Measurements from ENCODE around the gene SRR.

Gene SRR

GRCh38 chr17:2335726-2336214, 32.0 kb downstream of the SRR start:
- Histone ChIP-seq H3K79me2 (ENCODE audit: insufficient read depth, low read length) (peaks cover 73% of the 10 kb centered on the region), H3K4me2 (ENCODE audit: insufficient read depth, low read length) (peak overlapping the region; percentile 95), H4K20me1 (ENCODE audit: insufficient read depth, low read length) (peaks cover 20% of the 10 kb centered on the region; the same call in 1 of the 2 replicates), H3K4me3 (ENCODE audit: low read depth in 1 of 2, low read length in 2 of 2) (peak overlapping the region; percentile 91 to 94), H3K9me3 (ENCODE audit: insufficient read depth, low read length, severe bottlenecking) (no peaks in the 10 kb centered on the region), H3K9ac (ENCODE audit: low read depth, low read length) (peak overlapping the region; percentile 90), H3K27ac (ENCODE audit: low read length) (peak overlapping the region; percentile 78), H3K27me3 (ENCODE audit: insufficient read depth, low read length, poor library complexity) (no peaks in the 10 kb centered on the region), H3K4me1 (ENCODE audit: insufficient read depth, low read length) (peaks cover 47% of the 10 kb centered on the region), H3K36me3 (ENCODE audit: insufficient read depth, low read length) (peaks cover 51% of the 10 kb centered on the region), H2AFZ (ENCODE audit: low read depth, low read length) (peak overlapping the region; percentile 87)
- TF ChIP-seq EZH2 (IDR thresholded peaks at IDR 0.05; ENCODE audit: borderline replicate concordance, low read depth, low read length, severe bottlenecking) = no peak
- TF ChIP-seq CTCF (IDR thresholded peaks at IDR 0.05; ENCODE audit: borderline replicate concordance, extremely low read depth, low read length, poor library complexity, severe bottlenecking) = no peak
- DNase-seq (no peak), ATAC-seq (ENCODE audit: insufficient read depth, low read depth) (no peak)

GRCh38 chr17:2336215-2336851, 32.6 kb downstream of the SRR start, which contains the start of gene TSR1:
Gene TSR1, minus strand, starts transcription at chr17:2336457. Its CDS starts 30 bp downstream, at chr17:2336427.
- DNase-seq (peak; percentile 95), ATAC-seq (ENCODE audit: insufficient read depth, low read depth) (peak; percentile 89)
- H3K27ac ChIP-seq (ENCODE audit: low read length) = peak within 1 kb of the TSS; percentile 94
- peak within 1 kb of the TSS; percentile 90 for H3K9ac ChIP-seq (ENCODE audit: low read depth, low read length)
- no peaks in the 10 kb centered on the region for H3K27me3 ChIP-seq (ENCODE audit: insufficient read depth, low read length, poor library complexity)
- H3K4me1 ChIP-seq (ENCODE audit: insufficient read depth, low read length) = peaks cover 47% of the 10 kb centered on the region
- H2AFZ ChIP-seq (ENCODE audit: low read depth, low read length) = peak within 1 kb of the TSS; percentile 87
- H3K4me2 ChIP-seq (ENCODE audit: insufficient read depth, low read length) = peak within 1 kb of the TSS; percentile 95
- peak within 1 kb of the TSS; percentile 91 to 94 for H3K4me3 ChIP-seq (ENCODE audit: low read depth in 1 of 2, low read length in 2 of 2)
- no peaks in the 10 kb centered on the region for H3K9me3 ChIP-seq (ENCODE audit: insufficient read depth, low read length, severe bottlenecking)
- peaks cover 17% of the 10 kb centered on the region; the same call in 1 of the 2 replicates for H4K20me1 ChIP-seq (ENCODE audit: insufficient read depth, low read length)
- H3K79me2 ChIP-seq (ENCODE audit: insufficient read depth, low read length) = peaks cover 70% of the 10 kb centered on the region
- peaks cover 50% of the 10 kb centered on the region for H3K36me3 ChIP-seq (ENCODE audit: insufficient read depth, low read length)
- no peak for TF ChIP-seq EZH2 (IDR thresholded peaks at IDR 0.05; ENCODE audit: borderline replicate concordance, low read depth, low read length, severe bottlenecking)
- TF ChIP-seq CTCF (IDR thresholded peaks at IDR 0.05; ENCODE audit: borderline replicate concordance, extremely low read depth, low read length, poor library complexity, severe bottlenecking) = peak; percentile 51

GRCh38 chr17:2336852-2337543, 33.2 kb downstream of the SRR start, which contains the start of gene SGSM2:
Gene SGSM2, plus strand, starts transcription at chr17:2337501. Its CDS starts 188 bp downstream, at chr17:2337689.
- Histone ChIP-seq H2AFZ (ENCODE audit: low read depth, low read length) (peak within 1 kb of the TSS; percentile 87), H3K27ac (ENCODE audit: low read length) (peak within 1 kb of the TSS; percentile 94), H3K4me2 (ENCODE audit: insufficient read depth, low read length) (peak within 1 kb of the TSS; percentile 95), H3K4me3 (ENCODE audit: low read depth in 1 of 2, low read length in 2 of 2) (peak within 1 kb of the TSS; percentile 91 to 94), H3K27me3 (ENCODE audit: insufficient read depth, low read length, poor library complexity) (no peaks in the 10 kb centered on the region), H3K36me3 (ENCODE audit: insufficient read depth, low read length) (peaks cover 50% of the 10 kb centered on the region), H3K79me2 (ENCODE audit: insufficient read depth, low read length) (peaks cover 70% of the 10 kb centered on the region), H3K9ac (ENCODE audit: low read depth, low read length) (peak within 1 kb of the TSS; percentile 90), H3K4me1 (ENCODE audit: insufficient read depth, low read length) (peaks cover 47% of the 10 kb centered on the region), H3K9me3 (ENCODE audit: insufficient read depth, low read length, severe bottlenecking) (no peaks in the 10 kb centered on the region), H4K20me1 (ENCODE audit: insufficient read depth, low read length) (peaks cover 16% of the 10 kb centered on the region; the same call in 1 of the 2 replicates)
- TF ChIP-seq CTCF (IDR thresholded peaks at IDR 0.05; ENCODE audit: borderline replicate concordance, extremely low read depth, low read length, poor library complexity, severe bottlenecking) (no peak), EZH2 (IDR thresholded peaks at IDR 0.05; ENCODE audit: borderline replicate concordance, low read depth, low read length, severe bottlenecking) (no peak)
- ATAC-seq (ENCODE audit: insufficient read depth, low read depth) (peak; percentile 73), DNase-seq (peak; percentile 89)

Measured in DND-41 (cell line).